K562 (cell line): Measurements from ENCODE around the gene PPM1H. TPM values are rescaled to one million over a fixed set of nuclear protein-coding genes. Genes with fewer than 3 reads are reported as not detected.

Experiments used
- ATAC-seq: fragments of 200-7000 bp; cut with Tn5 transposase; 3 replicates; pipeline ENCODE4 v1.9.1; 2020; ENCODE audit warnings: moderate library complexity
- BruUV-seq: library from RNA; stranded (reverse); fragments of 400-500 nt; replicated peaks from 2 replicates; lab custom pipeline; 2021; lab: Mats Ljungman, UMichigan
- CTCF ChIA-PET: fragments of 300-600 bp; formaldehyde crosslinking; extraction: SDS; loops from one replicate; lab custom pipeline; 2021; ENCODE audit warnings: low intra/inter-chr PET ratio; lab: Yijun Ruan, JAX
- POLR2A ChIA-PET: fragments of 300-600, 350-650 bp; sonication (Branson Sonifier 250); formaldehyde crosslinking; extraction: SDS; loops from one replicate; lab custom pipeline; 2021; ENCODE audit warnings: antibody characterized with exemption, inconsistent platforms; lab: Yijun Ruan, JAX
- DNase-seq, 4 experiments: peaks; one replicate each; pipeline versions ENCODE4 v3.0.0 to v3.0.0-alpha.2; 2011 to 2018; ENCODE audit warnings: low spot score in 3 of 4, mixed read lengths in 3 of 4; ENCODE audit errors: extremely low read depth in 1 of 4
- FAIRE-seq: peaks from 2 replicates; lab custom pipeline; 2011; peaks lifted over from hg19 to GRCh38; lab: Jason Lieb, UNC
- H2AFZ ChIP-seq: 2 replicates; pipeline ENCODE4 v1.6.0; 2011; ENCODE audit warnings: low read depth, low read length, control low read depth, inconsistent platforms
- H3K27ac ChIP-seq: fragments of 200-600 bp; 3 replicates; pipeline ENCODE4 v1.8.0; 2011; ENCODE audit warnings: low read depth, mild to moderate bottlenecking, control low read depth, inconsistent platforms, low read length, moderate library complexity, mixed read lengths; ENCODE audit errors: extremely low read depth
- H3K27me3 ChIP-seq, 2 experiments: fragments of 300-600 bp in 1 of 2; 2 replicates in 1 of 2; 3 replicates in 1 of 2; pipeline versions ENCODE4 v1.6.0 to v1.8.0; 2011; ENCODE audit warnings: inconsistent platforms in 2 of 2, low read length in 2 of 2, mild to moderate bottlenecking in 1 of 2, mixed read lengths in 1 of 2, moderate library complexity in 1 of 2; ENCODE audit not compliant: control insufficient read depth in 2 of 2, insufficient read depth in 2 of 2
- H3K36me3 ChIP-seq: fragments of 300-600 bp; 3 replicates; pipeline ENCODE4 v1.8.0; 2011; ENCODE audit warnings: mild to moderate bottlenecking, low read length, inconsistent platforms; ENCODE audit not compliant: control insufficient read depth, insufficient read depth
- H3K4me1 ChIP-seq, 2 experiments: fragments of 200-600 bp in 1 of 2; replicated peaks in 1 of 2; 2 replicates in 1 of 2; 3 replicates in 1 of 2; pipeline versions ENCODE4 v1.5.1 to v1.8.0; 2011; ENCODE audit warnings: inconsistent platforms in 2 of 2, low read length in 2 of 2, mild to moderate bottlenecking in 1 of 2, mixed read lengths in 1 of 2, moderate library complexity in 1 of 2; ENCODE audit not compliant: control insufficient read depth in 2 of 2, insufficient read depth in 2 of 2
- H3K4me2 ChIP-seq: 2 replicates; pipeline ENCODE4 v1.6.1; 2011; ENCODE audit warnings: low read length, control low read depth, inconsistent platforms, mixed read lengths; ENCODE audit not compliant: insufficient read depth
- H3K4me3 ChIP-seq: fragments of 200-600 bp; sonication (generic), shearing (Covaris generic); 2 replicates; pipeline ENCODE4 v1.5.1; 2016; ENCODE audit warnings: control low read depth, inconsistent platforms
- H3K79me2 ChIP-seq: fragments of 200-600 bp; 3 replicates; pipeline ENCODE4 v1.8.0; 2011; ENCODE audit warnings: low read length, inconsistent platforms; ENCODE audit not compliant: control insufficient read depth, insufficient read depth
- H3K9ac ChIP-seq, 2 experiments: 2 replicates each; pipeline versions ENCODE4 v1.6.0 to v1.6.1; 2011; ENCODE audit warnings: low read depth in 2 of 2, low read length in 2 of 2, control low read depth in 1 of 2, inconsistent platforms in 1 of 2, mild to moderate bottlenecking in 1 of 2, mixed read lengths in 1 of 2; ENCODE audit not compliant: insufficient read depth in 1 of 2
- H3K9me1 ChIP-seq: one replicate; pipeline ENCODE4 v1.6.0; 2011; ENCODE audit warnings: inconsistent platforms, mild to moderate bottlenecking, low read length, moderate library complexity; ENCODE audit not compliant: control insufficient read depth, insufficient read depth
- H3K9me3 ChIP-seq: replicated peaks from 2 replicates; pipeline ENCODE4 v1.5.1; 2011; ENCODE audit warnings: low read depth, low read length, inconsistent platforms; ENCODE audit not compliant: control insufficient read depth, insufficient read depth
- H4K20me1 ChIP-seq: replicated peaks from 2 replicates; pipeline ENCODE4 v1.6.1; 2011; ENCODE audit warnings: low read length, inconsistent platforms, mixed read lengths; ENCODE audit not compliant: control insufficient read depth, insufficient read depth
- CEBPG ChIP-seq, 3 experiments: fragments of 200-800 bp in 1 of 3; sonication (Bioruptor generic) in 1 of 3; sonication (generic) in 1 of 3; formaldehyde crosslinking in 1 of 3; IDR thresholded peaks in 2 of 3; conservative IDR thresholded peaks in 1 of 3; 2 replicates each; pipeline versions ENCODE4 v1.6.1 to v1.8.0; 2016 to 2022; ENCODE audit warnings: missing compliant biosample characterization in 2 of 3, missing genetic modification characterization in 2 of 3, mild to moderate bottlenecking in 1 of 3, missing genetic modification reagents in 1 of 3
- DDX20 ChIP-seq: fragments of 450-650 bp; IDR thresholded peaks from 2 replicates; pipeline ENCODE4 v1.6.1; 2016; ENCODE audit warnings: missing genetic modification characterization, low read depth, mild to moderate bottlenecking, missing compliant biosample characterization, moderate library complexity
- EP400 ChIP-seq: fragments of 450-650 bp; IDR thresholded peaks from 2 replicates; pipeline ENCODE4 v1.6.1; 2017; ENCODE audit warnings: antibody characterized with exemption, mild to moderate bottlenecking, moderate library complexity
- HMG20A ChIP-seq: fragments of 450-650 bp; formaldehyde crosslinking; conservative IDR thresholded peaks from 2 replicates; pipeline ENCODE4 v1.4.0; 2020; ENCODE audit warnings: mild to moderate bottlenecking, mixed read lengths
- HSF4 ChIP-seq: fragments of 250-450 bp; sonication (Bioruptor Pico); IDR thresholded peaks from 2 replicates; pipeline ENCODE4 v2.1.2; 2022; ENCODE audit warnings: mild to moderate bottlenecking, moderate library complexity, borderline replicate concordance
- JUN ChIP-seq, 2 experiments: sonication (generic) in 1 of 2; formaldehyde crosslinking in 1 of 2; IDR thresholded peaks; 2 replicates each; pipeline versions ENCODE4 v1.6.1 to v1.8.0; 2012 to 2022; ENCODE audit warnings: borderline replicate concordance in 2 of 2, mild to moderate bottlenecking in 2 of 2, improper control_type of control experiment in 1 of 2, low read depth in 1 of 2, low read length in 1 of 2, missing genetic modification reagents in 1 of 2
- NR2C2 ChIP-seq, 2 experiments: fragments of 200-800 bp in 1 of 2; sonication (Bioruptor generic) in 1 of 2; sonication (generic) in 1 of 2; formaldehyde crosslinking in 1 of 2; IDR thresholded peaks; 2 replicates each; pipeline versions ENCODE4 v1.6.1 to v1.8.0; 2016 to 2022; ENCODE audit warnings: mild to moderate bottlenecking in 1 of 2, missing compliant biosample characterization in 1 of 2, missing genetic modification characterization in 1 of 2, missing genetic modification reagents in 1 of 2
- PHF8 ChIP-seq: fragments of 200-600 bp; sonication (generic); IDR thresholded peaks from 2 replicates; pipeline ENCODE4 v1.6.1; 2012; ENCODE audit warnings: mixed run types, mild to moderate bottlenecking, inconsistent platforms, low read length, moderate library complexity, borderline replicate concordance
- SMAD4 ChIP-seq: fragments of 250-450 bp; sonication (Bioruptor Pico); conservative IDR thresholded peaks from 2 replicates; pipeline ENCODE4 v1.8.0; 2021; ENCODE audit warnings: inconsistent platforms, mild to moderate bottlenecking, moderate library complexity
- STAG1 ChIP-seq: sonication (generic); formaldehyde crosslinking; IDR thresholded peaks from 2 replicates; pipeline ENCODE4 v1.5.0; 2020; ENCODE audit warnings: missing genetic modification reagents, borderline replicate concordance
- TEAD4 ChIP-seq, 2 experiments: sonication (generic) in 1 of 2; formaldehyde crosslinking in 1 of 2; IDR thresholded peaks; 2 replicates each; pipeline versions ENCODE4 v1.6.1 to v1.8.0; 2012 to 2022; ENCODE audit warnings: borderline replicate concordance in 1 of 2, inconsistent platforms in 1 of 2, low read length in 1 of 2, mild to moderate bottlenecking in 1 of 2, missing genetic modification reagents in 1 of 2
- ZNF232 ChIP-seq: sonication (generic); formaldehyde crosslinking; IDR thresholded peaks from 2 replicates; pipeline ENCODE4 v1.8.0; 2022; ENCODE audit warnings: mild to moderate bottlenecking, missing genetic modification reagents
- WGBS: fragments of 100-300 bp; shearing (Covaris generic); methylation state at CpG from one replicate; pipeline ENCODE4 v1.1.6; 2016; ENCODE audit warnings: low coverage, mixed read lengths; ENCODE audit not compliant: insufficient coverage; ENCODE audit errors: missing lambda C conversion rate; 5-methylcytosine and 5-hydroxymethylcytosine counted together
- in situ Hi-C: fragments of 300-500 bp; cut with MboI; formaldehyde crosslinking; loops from 4 replicates; pipeline ENCODE4 v1.15.0; 2018; ENCODE audit warnings: inconsistent platforms, mixed read lengths
- intact Hi-C: fragments of 100-400 bp; cut with micrococcal nuclease; formaldehyde crosslinking; loops from 2 replicates; pipeline ENCODE4 v1.14.2; 2022
- polyA plus RNA-seq, 8 experiments: library from polyadenylated mRNA; depleted of rRNA in 4 of 8; stranded (reverse) in 5 of 8; unstranded in 3 of 8; fragments of >200 nt; fragmentation: Nextera tagmentation in 2 of 8; fragmentation: Illumina TruSeq in 1 of 8; extraction: Ambion mirVana in 2 of 8; extraction: Trizol in 1 of 8; gene quantifications; 2 replicates each; pipeline versions ENCODE4 v1.2.1 to v1.2.3, GENCODE V29; 2011 to 2014; ENCODE audit warnings: inconsistent platforms in 1 of 8, missing spikeins in 1 of 8
- total RNA-seq, 7 experiments: library from RNA; depleted of rRNA in 6 of 7; stranded (reverse); fragments of >200 nt in 6 of 7; fragmentation: Illumina TruSeq in 2 of 7; extraction: Trizol in 2 of 7; gene quantifications; 2 replicates each; pipeline versions ENCODE4 v1.2.1 to v1.2.3, GENCODE V29; 2011 to 2021; ENCODE audit warnings: low replicate concordance in 1 of 7
- TF ChIP-seq, protein P1 (sequence below): fragments of 450-650 bp; formaldehyde crosslinking; IDR thresholded peaks from 2 replicates; pipeline ENCODE4 v1.4.0; 2020; ENCODE audit warnings: mild to moderate bottlenecking, moderate library complexity
- TF ChIP-seq, protein P2 (sequence below): fragments of 450-650 bp; formaldehyde crosslinking; conservative IDR thresholded peaks from 2 replicates; pipeline ENCODE4 v1.4.0; 2022; ENCODE audit warnings: mild to moderate bottlenecking, missing genetic modification characterization

PPM1H gene
- total and polyA plus RNA-seq, 9 of the 15 experiments (the other 6 are each of a cell fraction or from before 2014, with no cell fraction given): 5.3 to 29.3 (median 11.3) TPM

DNA sequence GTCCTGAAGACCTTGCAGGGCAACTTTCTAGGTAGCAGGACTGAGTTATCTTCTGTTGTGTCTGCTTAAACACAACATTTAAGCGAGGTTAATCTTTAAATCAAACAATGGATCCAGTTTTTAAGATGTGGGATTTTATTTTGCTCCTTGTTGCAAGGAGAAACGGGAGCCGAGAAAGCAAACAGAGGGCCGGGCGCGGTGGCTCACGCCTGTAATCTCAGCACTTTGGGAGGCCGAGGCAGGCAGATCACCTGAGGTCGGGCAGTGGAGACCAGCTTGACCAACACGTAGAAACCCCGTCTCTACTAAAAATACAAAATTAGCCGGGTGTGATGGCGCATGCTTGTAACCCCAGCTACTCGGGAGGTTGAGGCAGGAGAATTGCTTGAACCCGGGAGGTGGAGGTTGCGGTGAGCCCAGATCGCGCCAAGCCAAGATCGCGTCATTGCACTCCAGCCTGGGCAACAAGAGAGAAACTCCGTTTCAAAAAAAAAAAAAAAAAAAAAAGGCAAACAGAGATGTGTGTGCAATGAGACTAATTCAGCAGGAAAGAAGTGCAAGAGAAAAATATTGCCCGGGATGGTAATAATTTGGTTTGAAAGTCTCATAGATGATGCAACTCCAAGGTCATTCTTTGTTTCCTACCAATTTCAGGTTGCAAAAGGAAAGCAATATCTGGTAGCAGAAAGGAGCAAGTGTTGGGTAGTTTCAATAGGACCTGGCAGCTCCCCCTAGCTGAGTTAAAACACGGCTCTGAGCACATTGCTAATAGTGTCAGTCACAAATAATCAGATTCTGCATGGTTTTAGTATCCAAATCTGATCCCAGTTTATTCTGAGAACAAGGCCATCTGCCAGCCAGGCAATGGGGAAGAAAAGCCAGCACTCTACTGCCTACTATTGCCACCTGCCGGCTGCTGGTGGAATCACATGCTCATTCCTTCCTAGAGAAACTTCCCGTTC is 141.4 kb downstream of the PPM1H start:
- in situ Hi-C loops: loop anchor here (5.0 kb wide), 1 partner anchor 356 kb away; no protein-coding TSS in a partner anchor
- Histone ChIP-seq H3K79me2 (no peaks in the 10 kb centered on the region), H3K9me1 (no peaks in the 10 kb centered on the region), H3K27me3 (no peaks in the 10 kb centered on the region), H2AFZ (no peak overlapping the region), H4K20me1 (no peaks in the 10 kb centered on the region), H3K9ac (no peak overlapping the region), H3K9me3 (no peaks in the 10 kb centered on the region), H3K36me3 (peaks cover 8% of the 10 kb centered on the region; the same call in 1 of the 3 replicates), H3K4me1 (no peaks in the 10 kb centered on the region), H3K4me3 (no peak overlapping the region), H3K4me2 (no peak overlapping the region), H3K27ac (no peak overlapping the region)
- DNase-seq (peak; percentile 67 to 78 (median 70)), ATAC-seq (peak; percentile 87), FAIRE-seq (peak; percentile 96)
- WGBS: 53% methylated on average over 16 of the region's 25 CpGs
- ChIA-PET CTCF (interaction anchor here (0.6 to 3.0 kb wide), 5 partner anchors 191 to 1804 kb away, joined by 3 to 33 read pairs (median 3); no protein-coding TSS in a partner anchor), POLR2A (interaction anchor here (0.7 kb wide), 2 partner anchors 285 to 380 kb away, joined by 3 read pairs; no protein-coding TSS in a partner anchor)
- intact Hi-C loops: loop anchor here (1.0 kb wide), 3 partner anchors 191 to 355 kb away; no protein-coding TSS in a partner anchor
- no TSS peak for BruUV-seq
- TF ChIP-seq SMAD4 (CRISPR knock-in tag) (0 out of 2 replicates have a peak, but pooled peaks have one; percentile 30), ZNF232 (CRISPR knock-in tag) (no peak), HMG20A (CRISPR knock-in tag) (no peak), TEAD4 (IDR thresholded peaks at IDR 0.05; ENCODE audit: low read length) (0 out of 2 replicates have a peak, but pooled peaks have one; percentile 19), TEAD4 (CRISPR knock-in tag; IDR thresholded peaks at IDR 0.05; ENCODE audit: borderline replicate concordance) (no peak), EP400 (peak; percentile 22; the same call in 1 of the 2 replicates), PHF8 (no peak), HSF4 (CRISPR knock-in tag) (no peak), STAG1 (peak; percentile 43; the same call in 1 of the 2 replicates), CEBPG (CRISPR knock-in tag; IDR thresholded peaks at IDR 0.05) (peak; percentile 79; the same call in 1 of the 2 replicates), CEBPG (tag; conservative IDR thresholded peaks at IDR 0.05 in 1 of 2, IDR thresholded peaks at IDR 0.05 in 1 of 2) (peak; percentile 88 to 96), JUN (IDR thresholded peaks at IDR 0.05; ENCODE audit: borderline replicate concordance, low read depth, low read length) (0 out of 2 replicates have a peak, but pooled peaks have one; percentile 6), JUN (CRISPR knock-in tag; IDR thresholded peaks at IDR 0.05; ENCODE audit: borderline replicate concordance) (no peak), DDX20 (tag) (no peak), NR2C2 (CRISPR knock-in tag; IDR thresholded peaks at IDR 0.05) (no peak), NR2C2 (tag; IDR thresholded peaks at IDR 0.05) (peak; percentile 2; the same call in 1 of the 2 replicates)
- TF ChIP-seq, protein P1, sequence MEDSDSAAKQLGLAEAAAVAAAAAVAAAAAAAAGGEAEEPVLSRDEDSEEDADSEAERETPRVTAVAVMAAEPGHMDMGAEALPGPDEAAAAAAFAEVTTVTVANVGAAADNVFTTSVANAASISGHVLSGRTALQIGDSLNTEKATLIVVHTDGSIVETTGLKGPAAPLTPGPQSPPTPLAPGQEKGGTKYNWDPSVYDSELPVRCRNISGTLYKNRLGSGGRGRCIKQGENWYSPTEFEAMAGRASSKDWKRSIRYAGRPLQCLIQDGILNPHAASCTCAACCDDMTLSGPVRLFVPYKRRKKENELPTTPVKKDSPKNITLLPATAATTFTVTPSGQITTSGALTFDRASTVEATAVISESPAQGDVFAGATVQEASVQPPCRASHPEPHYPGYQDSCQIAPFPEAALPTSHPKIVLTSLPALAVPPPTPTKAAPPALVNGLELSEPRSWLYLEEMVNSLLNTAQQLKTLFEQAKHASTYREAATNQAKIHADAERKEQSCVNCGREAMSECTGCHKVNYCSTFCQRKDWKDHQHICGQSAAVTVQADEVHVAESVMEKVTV (CRISPR knock-in tag): peak; percentile 91
- TF ChIP-seq, protein P2, sequence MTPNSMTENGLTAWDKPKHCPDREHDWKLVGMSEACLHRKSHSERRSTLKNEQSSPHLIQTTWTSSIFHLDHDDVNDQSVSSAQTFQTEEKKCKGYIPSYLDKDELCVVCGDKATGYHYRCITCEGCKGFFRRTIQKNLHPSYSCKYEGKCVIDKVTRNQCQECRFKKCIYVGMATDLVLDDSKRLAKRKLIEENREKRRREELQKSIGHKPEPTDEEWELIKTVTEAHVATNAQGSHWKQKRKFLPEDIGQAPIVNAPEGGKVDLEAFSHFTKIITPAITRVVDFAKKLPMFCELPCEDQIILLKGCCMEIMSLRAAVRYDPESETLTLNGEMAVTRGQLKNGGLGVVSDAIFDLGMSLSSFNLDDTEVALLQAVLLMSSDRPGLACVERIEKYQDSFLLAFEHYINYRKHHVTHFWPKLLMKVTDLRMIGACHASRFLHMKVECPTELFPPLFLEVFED (CRISPR knock-in tag): no peak
